ENCODE data around the gene CFAP210. TPM values are rescaled to one million over a fixed set of nuclear protein-coding genes. Genes with fewer than 3 reads are reported as not detected.
"Not testable (repeated sequence)": the region's sequence is repeated elsewhere in the genome, so short reads cannot be mapped to it uniquely, and the experiment has no call there.

Gene CFAP210
- total RNA-seq, 1 donor from 2014 or later = not detected

DNA sequence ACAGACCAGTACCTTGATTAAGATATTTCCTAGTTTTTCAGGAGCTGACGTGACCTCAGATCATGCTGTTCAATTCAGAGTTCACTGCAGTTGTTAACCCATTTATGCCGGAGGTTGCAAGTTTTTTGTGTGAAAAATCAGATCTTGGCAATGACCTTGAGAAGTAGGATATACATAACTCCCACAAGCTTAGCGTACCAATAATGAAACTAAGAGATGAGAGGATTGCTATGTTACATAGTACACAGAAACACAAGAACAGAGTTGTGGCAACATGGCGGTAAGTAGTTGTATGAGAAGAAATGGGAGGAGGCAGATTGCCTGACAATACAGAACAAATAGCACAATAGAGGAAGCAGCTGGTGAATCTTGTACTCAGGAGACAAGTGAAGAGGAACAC, 71.0 kb downstream of the CFAP210 start:
- DNase-seq (ENCODE audit: low spot score) = no peak

DNA sequence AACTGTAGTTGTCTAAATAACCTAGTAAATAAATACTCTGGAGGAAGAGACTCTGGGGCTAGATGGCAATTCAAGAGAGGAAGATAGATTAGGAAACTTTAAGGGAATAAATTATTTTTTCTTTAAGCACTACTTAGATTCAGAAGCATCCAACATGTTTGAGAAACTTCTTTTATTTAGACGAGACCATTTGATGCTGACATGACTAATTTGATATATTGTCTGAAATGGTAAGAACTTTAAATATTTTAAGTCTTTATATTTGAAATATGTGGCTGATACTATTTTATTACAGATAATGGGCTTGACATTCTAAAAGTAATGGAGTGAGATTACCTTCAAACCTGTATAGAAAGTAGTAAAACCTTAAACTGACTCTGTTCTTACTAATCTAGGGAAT, 73.7 kb downstream of the CFAP210 start:
- no peak for DNase-seq (ENCODE audit: low spot score)

DNA sequence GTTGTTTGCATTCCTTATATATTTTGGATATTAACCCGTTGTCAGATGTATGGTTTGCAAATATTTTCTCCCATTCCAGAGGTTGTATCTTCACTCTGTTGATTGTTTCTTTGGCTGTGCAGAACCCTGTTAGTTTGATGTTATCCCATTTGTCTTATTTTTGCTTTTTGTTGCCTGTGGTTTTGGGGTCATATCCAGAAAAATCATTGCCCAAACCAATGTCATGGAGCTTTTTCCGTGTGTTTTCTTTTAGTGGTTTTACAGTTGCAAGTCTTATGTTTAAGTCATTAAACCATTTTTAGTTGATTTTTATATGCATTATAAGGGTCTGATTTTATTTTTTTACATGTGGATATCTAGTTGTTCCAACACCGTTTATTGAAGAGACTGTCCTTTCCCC, 74.3 kb downstream of the CFAP210 start:
- DNase-seq (ENCODE audit: low spot score) = no peak

DNA sequence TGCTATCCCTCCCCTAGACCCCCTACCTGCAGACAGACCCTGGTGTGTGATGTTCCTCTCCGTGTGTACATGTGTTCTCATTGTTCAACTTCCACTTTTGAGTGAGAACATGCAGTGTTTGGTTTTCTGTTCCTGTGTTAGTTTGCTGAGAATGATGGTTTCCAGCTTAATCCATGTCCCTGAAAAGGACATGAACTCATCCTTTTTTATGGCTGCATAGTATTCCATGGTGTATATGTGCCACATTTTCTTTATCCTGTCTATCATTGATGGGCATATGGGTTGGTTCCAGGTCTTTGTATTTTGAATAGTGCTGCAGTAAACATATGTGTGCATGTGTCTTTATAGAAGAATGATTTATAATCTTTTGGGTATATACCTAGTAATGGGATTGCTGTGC, 78.2 kb downstream of the CFAP210 start:
- DNase-seq (ENCODE audit: low spot score) = not testable (repeated sequence)

DNA sequence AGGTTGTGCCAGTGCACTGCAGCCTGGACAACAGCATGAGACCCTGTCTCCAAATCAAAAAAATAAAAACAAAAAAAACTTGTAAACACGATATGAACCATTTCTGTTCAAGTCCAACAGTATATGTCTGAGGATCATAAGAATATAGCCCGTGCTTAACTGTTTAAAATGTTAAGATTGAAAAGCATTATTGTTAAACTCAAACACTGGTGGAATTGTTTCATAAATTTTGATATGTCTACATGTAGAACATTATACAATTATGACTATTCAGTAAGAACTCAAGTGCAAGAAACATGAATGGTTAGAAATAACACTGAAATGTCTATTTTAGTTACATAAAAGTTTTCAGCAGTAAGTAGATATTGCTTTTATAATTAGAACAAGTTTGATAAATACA, 80.3 kb downstream of the CFAP210 start:
- DNase-seq (ENCODE audit: low spot score) = no peak

DNA sequence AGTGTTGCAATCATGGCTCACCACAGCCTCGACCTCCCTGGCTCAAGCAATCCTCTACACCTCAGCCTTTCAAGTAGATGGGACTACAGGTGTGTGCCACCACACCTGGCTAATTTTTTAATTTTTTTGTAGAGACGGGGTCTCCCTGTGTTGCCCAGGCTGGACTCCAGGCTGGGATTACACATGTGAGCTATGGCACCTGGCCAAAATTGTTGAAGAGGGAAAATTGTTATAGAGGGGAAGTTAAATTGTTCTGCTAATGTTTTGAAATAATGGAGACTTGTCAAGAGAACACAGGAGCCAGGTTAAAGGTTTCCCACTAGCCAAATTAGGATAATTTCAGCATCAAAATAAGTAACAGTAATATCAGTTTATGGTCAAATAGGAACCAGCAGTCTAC, 84.9 kb downstream of the CFAP210 start:
- DNase-seq (ENCODE audit: low spot score) = no peak

DNA sequence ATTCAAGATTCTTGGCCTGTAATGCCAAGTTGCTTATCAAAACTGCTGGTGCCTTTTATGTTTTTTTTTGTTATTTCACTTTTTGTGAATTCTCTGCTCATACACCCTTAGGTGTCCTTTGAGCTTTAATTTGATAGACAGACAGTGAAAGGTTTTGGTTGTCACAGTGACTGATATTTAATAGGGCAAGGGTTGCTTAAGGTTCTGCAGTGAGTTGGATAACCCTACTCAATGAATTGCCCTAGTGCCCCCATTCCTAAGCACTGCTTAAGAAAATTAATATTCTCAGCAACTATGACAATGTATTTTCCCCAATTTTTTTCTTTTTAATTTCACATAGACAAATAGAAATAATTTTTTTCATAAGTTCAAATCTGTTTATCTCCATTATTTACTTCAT, 94.6 kb downstream of the CFAP210 start:
- no peak for DNase-seq (ENCODE audit: low spot score)

DNA sequence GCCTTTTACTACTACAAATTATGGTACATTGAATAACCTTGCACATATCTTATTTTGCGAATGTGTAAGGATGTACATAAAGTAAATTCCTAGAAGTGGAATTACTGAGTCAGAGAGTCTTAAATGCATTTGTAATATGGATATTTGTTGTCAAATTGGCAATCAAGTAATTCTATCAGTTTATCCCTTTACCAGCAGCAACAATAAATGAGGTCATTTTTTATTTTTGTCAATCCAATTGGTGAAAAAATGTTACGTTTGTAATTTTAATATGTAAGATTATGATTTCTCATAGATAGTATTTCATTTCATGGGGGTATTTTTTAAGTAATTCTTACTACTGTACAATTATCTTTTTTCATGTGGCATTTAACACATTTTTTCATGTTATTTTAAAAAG, 95.2 kb downstream of the CFAP210 start:
- DNase-seq (ENCODE audit: low spot score) = no peak

DNA sequence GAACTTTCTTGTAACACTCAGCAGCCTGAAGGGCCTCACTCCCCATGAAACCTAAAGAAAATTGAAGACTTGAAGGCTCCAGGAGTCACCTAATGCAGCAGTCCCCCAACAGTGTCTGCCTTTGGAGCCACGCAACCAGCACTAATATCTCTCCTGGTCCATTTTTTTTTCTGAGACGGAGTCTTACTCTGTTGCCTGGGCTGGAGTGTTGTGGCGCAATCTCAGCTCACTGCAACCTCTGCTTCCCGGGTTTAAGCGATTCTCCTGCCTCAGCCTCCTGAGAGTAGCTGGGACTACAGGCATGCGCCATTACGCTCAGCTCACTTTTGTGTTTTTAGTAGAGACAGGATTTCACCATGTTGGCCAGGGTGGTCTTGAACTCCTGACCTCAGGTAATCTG, 97.7 kb downstream of the CFAP210 start:
- DNase-seq (ENCODE audit: low spot score) = not testable (repeated sequence)

Other genes starting within 250 kb of the CFAP210 start
- gene BBS5, start 214.9 kb downstream of the CFAP210 start, total RNA-seq = 10.3 TPM
- 0.55 TPM for gene KLHL41, start 184.7 kb downstream of the CFAP210 start, total RNA-seq
- 17.5 TPM for gene FASTKD1, start 120.5 kb downstream of the CFAP210 start, total RNA-seq
- gene PPIG, start 110.1 kb downstream of the CFAP210 start, total RNA-seq = 44.1 TPM
- 9.9 TPM for gene PHOSPHO2, start 64 bp upstream of the CFAP210 start, total RNA-seq
- 3.1 TPM for gene KLHL23, start 39.4 kb upstream of the CFAP210 start, total RNA-seq
- 184 TPM for gene SSB, start 104.5 kb upstream of the CFAP210 start, total RNA-seq
- 69.4 TPM for gene METTL5, start 130.5 kb upstream of the CFAP210 start, total RNA-seq
- gene UBR3, start 133.0 kb upstream of the CFAP210 start, total RNA-seq = 62.9 TPM